Smooth muscle cell (in vitro differentiated cells): ENCODE measurements around the gene THADA. TPM values are rescaled to one million over a fixed set of nuclear protein-coding genes. Genes with fewer than 3 reads are reported as not detected.

ENCODE experiments used
- DNase-seq: peaks from one replicate; lab custom pipeline; 2025; ENCODE audit not compliant: unreplicated experiment; lab: John Stamatoyannopoulos, UW
- H2AFZ ChIP-seq: fragments of 200-600 bp; sonication (generic); 2 replicates; pipeline ENCODE4 v1.6.0; 2016; ENCODE audit warnings: antibody characterized with exemption, low read depth, mild to moderate bottlenecking
- H3F3A ChIP-seq: fragments of 200-600 bp; sonication (generic); 2 replicates; pipeline ENCODE4 v1.6.0; 2017; ENCODE audit warnings: antibody characterized with exemption, low read depth
- H3K27ac ChIP-seq: fragments of 200-600 bp; sonication (generic); 2 replicates; pipeline ENCODE4 v1.5.1; 2016; ENCODE audit warnings: low read depth, mild to moderate bottlenecking
- H3K27me3 ChIP-seq: fragments of 200-600 bp; sonication (generic); 2 replicates; pipeline ENCODE4 v1.6.1; 2016; ENCODE audit warnings: low read depth, mild to moderate bottlenecking
- H3K36me3 ChIP-seq: fragments of 200-600 bp; sonication (generic); 2 replicates; pipeline ENCODE4 v1.5.1; 2016; ENCODE audit warnings: low read depth
- H3K4me1 ChIP-seq: fragments of 200-600 bp; sonication (generic); 2 replicates; pipeline ENCODE4 v1.5.1; 2016; ENCODE audit warnings: low read depth
- H3K4me2 ChIP-seq: fragments of 200-600 bp; sonication (generic); 2 replicates; pipeline ENCODE4 v1.6.0; 2016; ENCODE audit warnings: mild to moderate bottlenecking
- H3K4me3 ChIP-seq: fragments of 200-600 bp; sonication (generic); 2 replicates; pipeline ENCODE4 v1.5.1; 2016; ENCODE audit warnings: mild to moderate bottlenecking
- H3K79me2 ChIP-seq: fragments of 200-600 bp; sonication (generic); 2 replicates; pipeline ENCODE4 v1.6.0; 2016; ENCODE audit warnings: low read depth, mild to moderate bottlenecking
- H3K9ac ChIP-seq: fragments of 200-600 bp; sonication (generic); 2 replicates; pipeline ENCODE4 v1.6.0; 2016; ENCODE audit warnings: low read depth
- H3K9me3 ChIP-seq: fragments of 200-600 bp; sonication (generic); replicated peaks from 2 replicates; pipeline ENCODE4 v1.5.1; 2016; ENCODE audit warnings: low read depth
- H4K20me1 ChIP-seq: fragments of 200-600 bp; sonication (generic); 2 replicates; pipeline ENCODE4 v1.6.0; 2016; ENCODE audit warnings: low read depth
- WGBS: methylation state at CpG from one replicate; pipeline ENCODE4 v1.1.7; 2016; ENCODE audit warnings: low lambda C conversion rate; 5-methylcytosine and 5-hydroxymethylcytosine counted together
- polyA plus RNA-seq: library from polyadenylated mRNA; unstranded; fragments of >200 nt; fragmentation: Nextera tagmentation; extraction: Ambion mirVana; gene quantifications from 2 replicates; pipeline ENCODE4 v1.2.1, GENCODE V29; 2016
- total RNA-seq: library from RNA; depleted of rRNA; stranded (reverse); fragments of >200 nt; gene quantifications from 2 replicates; pipeline ENCODE4 v1.2.3, GENCODE V29; 2014
- TF ChIP-seq, protein P1 (sequence below): fragments of 200-600 bp; sonication (generic); IDR thresholded peaks from 2 replicates; pipeline ENCODE4 v1.5.1; 2017; ENCODE audit warnings: borderline replicate concordance, mild to moderate bottlenecking, antibody characterized with exemption; ENCODE audit not compliant: insufficient read depth, poor library complexity, severe bottlenecking

Gene THADA
- total and polyA plus RNA-seq, 2 experiments from 2014 or later = 11.3 to 20.9 TPM

DNA sequence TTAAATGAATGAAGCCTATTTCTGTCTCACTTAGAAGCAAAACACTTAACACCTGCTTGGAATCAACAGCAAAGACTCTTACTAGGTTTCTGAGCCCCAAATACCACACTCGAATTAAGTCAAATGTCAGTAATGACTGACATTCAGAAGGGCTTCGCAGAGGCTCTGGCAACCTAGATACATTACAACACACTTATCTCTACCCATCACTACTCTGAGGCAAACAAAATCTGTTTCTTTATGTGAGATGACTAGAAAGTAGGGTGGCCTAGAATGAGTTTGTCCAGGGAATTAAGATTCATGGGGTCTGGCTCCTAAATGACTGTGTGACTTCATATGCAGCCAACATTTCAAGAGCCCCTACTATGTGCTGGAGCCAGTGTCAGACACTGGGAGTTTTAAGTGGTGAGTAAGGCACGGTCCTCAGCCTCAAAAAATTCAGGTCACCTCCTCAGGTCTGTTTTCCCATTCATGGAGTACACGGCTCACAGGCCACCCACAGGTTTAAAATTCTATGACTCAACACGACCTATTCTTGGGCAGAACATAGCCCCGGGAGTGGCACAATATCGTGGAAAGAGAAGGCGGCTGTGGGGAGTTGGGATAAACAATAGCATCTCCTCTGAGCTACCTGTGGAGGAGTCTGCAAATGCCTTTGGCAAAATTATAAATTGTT, 219.2 kb downstream of the THADA start:
- H3K4me1 ChIP-seq = peaks cover under 1% of the 10 kb centered on the region
- no peaks in the 10 kb centered on the region for H3K36me3 ChIP-seq
- no peak overlapping the region for H3K9ac ChIP-seq
- 58% methylated on average over 8 of the region's 8 CpGs for WGBS
- no peaks in the 10 kb centered on the region for H3K27me3 ChIP-seq
- H3F3A ChIP-seq = no peaks in the 10 kb centered on the region
- H3K27ac ChIP-seq = no peak overlapping the region
- no peaks in the 10 kb centered on the region for H3K9me3 ChIP-seq
- no peak overlapping the region for H3K4me3 ChIP-seq
- H3K4me2 ChIP-seq = no peak overlapping the region
- TF ChIP-seq, protein P1, sequence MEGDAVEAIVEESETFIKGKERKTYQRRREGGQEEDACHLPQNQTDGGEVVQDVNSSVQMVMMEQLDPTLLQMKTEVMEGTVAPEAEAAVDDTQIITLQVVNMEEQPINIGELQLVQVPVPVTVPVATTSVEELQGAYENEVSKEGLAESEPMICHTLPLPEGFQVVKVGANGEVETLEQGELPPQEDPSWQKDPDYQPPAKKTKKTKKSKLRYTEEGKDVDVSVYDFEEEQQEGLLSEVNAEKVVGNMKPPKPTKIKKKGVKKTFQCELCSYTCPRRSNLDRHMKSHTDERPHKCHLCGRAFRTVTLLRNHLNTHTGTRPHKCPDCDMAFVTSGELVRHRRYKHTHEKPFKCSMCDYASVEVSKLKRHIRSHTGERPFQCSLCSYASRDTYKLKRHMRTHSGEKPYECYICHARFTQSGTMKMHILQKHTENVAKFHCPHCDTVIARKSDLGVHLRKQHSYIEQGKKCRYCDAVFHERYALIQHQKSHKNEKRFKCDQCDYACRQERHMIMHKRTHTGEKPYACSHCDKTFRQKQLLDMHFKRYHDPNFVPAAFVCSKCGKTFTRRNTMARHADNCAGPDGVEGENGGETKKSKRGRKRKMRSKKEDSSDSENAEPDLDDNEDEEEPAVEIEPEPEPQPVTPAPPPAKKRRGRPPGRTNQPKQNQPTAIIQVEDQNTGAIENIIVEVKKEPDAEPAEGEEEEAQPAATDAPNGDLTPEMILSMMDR = no peak
- no peaks in the 10 kb centered on the region for H4K20me1 ChIP-seq
- no peak for DNase-seq
- no peak overlapping the region for H2AFZ ChIP-seq
- no peaks in the 10 kb centered on the region for H3K79me2 ChIP-seq

- whole genome bisulfite sequencing = 69% methylated on average over 3 of the region's 3 CpGs
- H3F3A ChIP-seq = no peaks in the 10 kb centered on the region
- H3K9ac ChIP-seq = no peak overlapping the region
- H3K9me3 ChIP-seq = no peaks in the 10 kb centered on the region
- H4K20me1 ChIP-seq = no peaks in the 10 kb centered on the region
- H3K4me2 ChIP-seq = no peak overlapping the region
- H3K4me3 ChIP-seq = no peak overlapping the region
- no peaks in the 10 kb centered on the region for H3K36me3 ChIP-seq
- no peaks in the 10 kb centered on the region for H3K79me2 ChIP-seq
- no peak for DNase-seq
- no peaks in the 10 kb centered on the region for H3K27me3 ChIP-seq
- peaks cover 8% of the 10 kb centered on the region for H3K4me1 ChIP-seq
- TF ChIP-seq, protein P1 = no peak
- H3K27ac ChIP-seq = no peak overlapping the region
- H2AFZ ChIP-seq = no peak overlapping the region
Observed at GRCh38 chr2:43375746-43376522, 219.9 kb downstream of the THADA start.

GRCh38 chr2:43372416-43373081, 223.3 kb downstream of the THADA start:
- Histone ChIP-seq H3K4me1 (peaks cover 18% of the 10 kb centered on the region), H3F3A (no peaks in the 10 kb centered on the region), H3K79me2 (no peaks in the 10 kb centered on the region), H3K27ac (no peak overlapping the region), H4K20me1 (no peaks in the 10 kb centered on the region), H3K9me3 (no peaks in the 10 kb centered on the region), H2AFZ (no peak overlapping the region), H3K36me3 (no peaks in the 10 kb centered on the region), H3K4me3 (no peak overlapping the region), H3K4me2 (no peak overlapping the region), H3K27me3 (no peaks in the 10 kb centered on the region), H3K9ac (no peak overlapping the region)
- 85% methylated on average over 8 of the region's 8 CpGs for WGBS
- TF ChIP-seq, protein P1 = no peak
- no peak for DNase-seq
